WTC11 (cell line): Measurements from ENCODE around the gene MARCHF10. TPM values are rescaled to one million over a fixed set of nuclear protein-coding genes. Genes with fewer than 3 reads are reported as not detected.

Experiments
- ATAC-seq: fragments of 200-7000 bp; cut with Tn5 transposase; 2 replicates; pipeline ENCODE4 v1.10.0; 2021; ENCODE audit warnings: mild to moderate bottlenecking, moderate library complexity
- CTCF ChIA-PET: fragments of 300-600 bp; sonication (Branson Sonifier 250); formaldehyde crosslinking; loops from one replicate; lab custom pipeline; 2021; ENCODE audit warnings: antibody characterized with exemption; lab: Charles Lee
- POLR2A ChIA-PET: fragments of 350-600 bp; sonication (Branson Sonifier 250); formaldehyde crosslinking; loops from one replicate; lab custom pipeline; 2021; ENCODE audit warnings: antibody characterized with exemption; lab: Charles Lee
- DNase-seq: peaks from one replicate; pipeline ENCODE4 v3.0.0; 2021; ENCODE audit warnings: low spot score
- H3K27ac Mint-ChIP-seq: 2 replicates; pipeline ENCODE4 v1.8.0; 2021; ENCODE audit warnings: mixed read lengths
- H3K27me3 Mint-ChIP-seq: 2 replicates; pipeline ENCODE4 v1.8.0; 2021; ENCODE audit warnings: low read depth, mild to moderate bottlenecking, moderate library complexity, mixed read lengths
- H3K36me3 Mint-ChIP-seq: 2 replicates; pipeline ENCODE4 v1.8.0; 2021; ENCODE audit warnings: mixed read lengths
- H3K4me1 Mint-ChIP-seq: 2 replicates; pipeline ENCODE4 v1.8.0; 2022; ENCODE audit warnings: mixed read lengths
- H3K4me3 Mint-ChIP-seq: 2 replicates; pipeline ENCODE4 v1.8.0; 2021; ENCODE audit warnings: mild to moderate bottlenecking, moderate library complexity, mixed read lengths
- H3K9me3 Mint-ChIP-seq: 2 replicates; pipeline ENCODE4 v1.8.0; 2021; ENCODE audit warnings: mixed read lengths
- AR ChIP-seq: fragments of 250-450 bp; sonication (Bioruptor Pico); IDR thresholded peaks from 2 replicates; pipeline ENCODE4 v1.9.0; 2021; ENCODE audit warnings: mild to moderate bottlenecking
- ATF1 ChIP-seq: sonication (generic); formaldehyde crosslinking; IDR thresholded peaks from 2 replicates; pipeline ENCODE4 v1.8.1; 2023; ENCODE audit warnings: mild to moderate bottlenecking, moderate library complexity, missing genetic modification reagents
- E2F5 ChIP-seq: sonication (generic); formaldehyde crosslinking; IDR thresholded peaks from 2 replicates; pipeline ENCODE4 v1.8.1; 2022; ENCODE audit warnings: mild to moderate bottlenecking, moderate library complexity, missing genetic modification reagents
- FOXJ3 ChIP-seq: sonication (generic); formaldehyde crosslinking; IDR thresholded peaks from 2 replicates; pipeline ENCODE4 v1.9.0; 2021; ENCODE audit warnings: missing genetic modification reagents, mild to moderate bottlenecking, borderline replicate concordance
- FOXP1 ChIP-seq: sonication (generic); formaldehyde crosslinking; IDR thresholded peaks from 2 replicates; pipeline ENCODE4 v1.8.0; 2022; ENCODE audit warnings: missing genetic modification reagents, mild to moderate bottlenecking, moderate library complexity, borderline replicate concordance
- GABPB1 ChIP-seq: sonication (generic); formaldehyde crosslinking; IDR thresholded peaks from 2 replicates; pipeline ENCODE4 v1.8.1; 2023; ENCODE audit warnings: mild to moderate bottlenecking, missing genetic modification reagents
- OVOL2 ChIP-seq: fragments of 250-450 bp; sonication (Bioruptor Pico); IDR thresholded peaks from 2 replicates; pipeline ENCODE4 v1.9.0; 2021; ENCODE audit warnings: mild to moderate bottlenecking, borderline replicate concordance
- ZMAT4 ChIP-seq: fragments of 250-450 bp; sonication (Bioruptor Pico); IDR thresholded peaks from 2 replicates; pipeline ENCODE4 v1.9.0; 2021; ENCODE audit warnings: mild to moderate bottlenecking
- ZNF121 ChIP-seq: sonication (generic); formaldehyde crosslinking; IDR thresholded peaks from 2 replicates; pipeline ENCODE4 v1.8.0; 2023; ENCODE audit warnings: missing genetic modification reagents
- ZNF232 ChIP-seq: sonication (generic); formaldehyde crosslinking; IDR thresholded peaks from 2 replicates; pipeline ENCODE4 v1.8.0; 2022; ENCODE audit warnings: mild to moderate bottlenecking, missing genetic modification reagents
- ZNF281 ChIP-seq: sonication (generic); formaldehyde crosslinking; IDR thresholded peaks from 2 replicates; pipeline ENCODE4 v1.8.0; 2023; ENCODE audit warnings: mild to moderate bottlenecking, missing genetic modification reagents
- ZNF425 ChIP-seq: fragments of 250-450 bp; sonication (Bioruptor Pico); conservative IDR thresholded peaks from 2 replicates; pipeline ENCODE4 v1.9.0; 2021; ENCODE audit warnings: mild to moderate bottlenecking
- total RNA-seq: library from RNA; stranded (reverse); gene quantifications from 3 replicates; pipeline ENCODE4 v1.2.3, GENCODE V29; 2021
- TF ChIP-seq, protein P1 (sequence below): sonication (generic); formaldehyde crosslinking; IDR thresholded peaks from 2 replicates; pipeline ENCODE4 v1.8.1; 2023; ENCODE audit warnings: mild to moderate bottlenecking, moderate library complexity, missing genetic modification reagents
- TF ChIP-seq, protein P2 (sequence below): sonication (generic); formaldehyde crosslinking; IDR thresholded peaks from 2 replicates; pipeline ENCODE4 v1.8.1; 2022; ENCODE audit warnings: mild to moderate bottlenecking, missing genetic modification reagents, moderate library complexity, borderline replicate concordance
- TF ChIP-seq, protein P3 (sequence below): sonication (generic); formaldehyde crosslinking; IDR thresholded peaks from 2 replicates; pipeline ENCODE4 v1.8.1; 2022; ENCODE audit warnings: low read depth, missing genetic modification reagents, borderline replicate concordance

The MARCHF10 gene
- total RNA-seq, 1 experiment from 2014 or later, result 1.0 TPM

DNA sequence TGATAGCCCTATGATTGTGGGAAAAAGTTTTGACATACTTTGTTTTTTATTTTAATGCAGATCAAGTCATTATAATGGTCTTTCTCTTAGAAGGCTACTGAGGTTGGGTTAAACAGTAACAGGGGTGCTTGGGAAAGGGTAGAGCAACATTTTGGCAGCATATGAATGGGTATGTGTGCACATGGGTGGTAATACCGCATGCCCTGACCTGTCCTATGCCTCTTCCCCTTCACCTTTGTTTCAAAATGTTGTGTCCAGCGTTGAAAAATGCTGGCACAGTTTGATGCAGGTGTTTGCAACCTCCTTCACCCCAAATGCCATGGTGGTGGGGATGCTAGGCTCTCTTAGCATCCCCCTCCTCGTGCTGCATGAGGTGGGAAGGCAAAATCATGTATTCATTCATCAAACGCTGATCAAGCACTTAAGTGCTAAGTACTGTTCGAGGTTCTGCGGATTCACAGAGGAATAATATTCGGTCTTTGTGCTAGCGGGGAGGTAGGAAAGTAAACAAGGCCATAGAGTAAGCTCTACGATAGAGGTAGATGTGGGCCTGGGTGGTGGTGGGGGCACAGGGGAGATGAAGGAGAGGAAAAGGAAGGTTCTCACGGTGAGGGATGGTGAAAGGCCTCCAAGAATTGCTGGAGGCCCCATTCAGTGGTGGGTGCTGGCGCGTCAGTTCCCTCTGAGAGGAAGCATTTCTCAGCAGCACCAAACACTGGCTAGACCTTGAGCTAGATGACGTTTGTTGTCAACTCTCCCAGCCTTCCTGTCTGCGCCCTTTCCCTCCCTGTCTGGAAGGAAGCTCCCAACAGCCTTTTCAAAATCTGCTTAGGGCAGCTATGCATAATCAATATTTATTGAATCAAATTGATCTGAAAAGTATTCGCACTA lies 13.3 kb upstream of the MARCHF10 start:
- TF ChIP-seq, protein P1, sequence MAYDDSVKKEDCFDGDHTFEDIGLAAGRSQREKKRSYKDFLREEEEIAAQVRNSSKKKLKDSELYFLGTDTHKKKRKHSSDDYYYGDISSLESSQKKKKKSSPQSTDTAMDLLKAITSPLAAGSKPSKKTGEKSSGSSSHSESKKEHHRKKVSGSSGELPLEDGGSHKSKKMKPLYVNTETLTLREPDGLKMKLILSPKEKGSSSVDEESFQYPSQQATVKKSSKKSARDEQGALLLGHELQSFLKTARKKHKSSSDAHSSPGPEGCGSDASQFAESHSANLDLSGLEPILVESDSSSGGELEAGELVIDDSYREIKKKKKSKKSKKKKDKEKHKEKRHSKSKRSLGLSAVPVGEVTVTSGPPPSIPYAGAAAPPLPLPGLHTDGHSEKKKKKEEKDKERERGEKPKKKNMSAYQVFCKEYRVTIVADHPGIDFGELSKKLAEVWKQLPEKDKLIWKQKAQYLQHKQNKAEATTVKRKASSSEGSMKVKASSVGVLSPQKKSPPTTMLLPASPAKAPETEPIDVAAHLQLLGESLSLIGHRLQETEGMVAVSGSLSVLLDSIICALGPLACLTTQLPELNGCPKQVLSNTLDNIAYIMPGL, result no peak
- TF ChIP-seq AR (CRISPR knock-in tag) (no peak), GABPB1 (CRISPR knock-in tag) (no peak), ZNF281 (CRISPR knock-in tag) (no peak), OVOL2 (CRISPR knock-in tag) (no peak), ZNF425 (no peak), ZMAT4 (CRISPR knock-in tag) (no peak), E2F5 (CRISPR knock-in tag) (no peak), FOXJ3 (CRISPR knock-in tag) (no peak), ATF1 (CRISPR knock-in tag) (no peak), ZNF232 (no peak), ZNF121 (CRISPR knock-in tag) (no peak), FOXP1 (CRISPR knock-in tag) (no peak)
- TF ChIP-seq, protein P2, sequence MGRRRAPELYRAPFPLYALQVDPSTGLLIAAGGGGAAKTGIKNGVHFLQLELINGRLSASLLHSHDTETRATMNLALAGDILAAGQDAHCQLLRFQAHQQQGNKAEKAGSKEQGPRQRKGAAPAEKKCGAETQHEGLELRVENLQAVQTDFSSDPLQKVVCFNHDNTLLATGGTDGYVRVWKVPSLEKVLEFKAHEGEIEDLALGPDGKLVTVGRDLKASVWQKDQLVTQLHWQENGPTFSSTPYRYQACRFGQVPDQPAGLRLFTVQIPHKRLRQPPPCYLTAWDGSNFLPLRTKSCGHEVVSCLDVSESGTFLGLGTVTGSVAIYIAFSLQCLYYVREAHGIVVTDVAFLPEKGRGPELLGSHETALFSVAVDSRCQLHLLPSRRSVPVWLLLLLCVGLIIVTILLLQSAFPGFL, result no peak
- TF ChIP-seq, protein P3, sequence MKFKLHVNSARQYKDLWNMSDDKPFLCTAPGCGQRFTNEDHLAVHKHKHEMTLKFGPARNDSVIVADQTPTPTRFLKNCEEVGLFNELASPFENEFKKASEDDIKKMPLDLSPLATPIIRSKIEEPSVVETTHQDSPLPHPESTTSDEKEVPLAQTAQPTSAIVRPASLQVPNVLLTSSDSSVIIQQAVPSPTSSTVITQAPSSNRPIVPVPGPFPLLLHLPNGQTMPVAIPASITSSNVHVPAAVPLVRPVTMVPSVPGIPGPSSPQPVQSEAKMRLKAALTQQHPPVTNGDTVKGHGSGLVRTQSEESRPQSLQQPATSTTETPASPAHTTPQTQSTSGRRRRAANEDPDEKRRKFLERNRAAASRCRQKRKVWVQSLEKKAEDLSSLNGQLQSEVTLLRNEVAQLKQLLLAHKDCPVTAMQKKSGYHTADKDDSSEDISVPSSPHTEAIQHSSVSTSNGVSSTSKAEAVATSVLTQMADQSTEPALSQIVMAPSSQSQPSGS (CRISPR knock-in tag), result no peak
- DNase-seq (no peak), ATAC-seq (no peak)
- no peaks in the 10 kb centered on the region for H3K36me3 Mint-ChIP-seq
- H3K4me1 Mint-ChIP-seq, result peaks cover 37% of the 10 kb centered on the region
- H3K4me3 Mint-ChIP-seq, result no peak overlapping the region
- H3K27me3 Mint-ChIP-seq, result no peaks in the 10 kb centered on the region
- CTCF ChIA-PET, result no interaction called here
- POLR2A ChIA-PET, result no interaction called here
- no peaks in the 10 kb centered on the region for H3K9me3 Mint-ChIP-seq
- no peak overlapping the region for H3K27ac Mint-ChIP-seq
